GM12801 (cell line): ENCODE results near the gene DDX55.

Experiments used
- TF ChIP-seq, protein P1 (sequence below): IDR thresholded peaks from one replicate; pipeline ENCODE4 v1.5.1; 2011; ENCODE audit warnings: control low read depth; ENCODE audit not compliant: insufficient read length; ENCODE audit errors: extremely low read depth

DDX55 gene

DNA sequence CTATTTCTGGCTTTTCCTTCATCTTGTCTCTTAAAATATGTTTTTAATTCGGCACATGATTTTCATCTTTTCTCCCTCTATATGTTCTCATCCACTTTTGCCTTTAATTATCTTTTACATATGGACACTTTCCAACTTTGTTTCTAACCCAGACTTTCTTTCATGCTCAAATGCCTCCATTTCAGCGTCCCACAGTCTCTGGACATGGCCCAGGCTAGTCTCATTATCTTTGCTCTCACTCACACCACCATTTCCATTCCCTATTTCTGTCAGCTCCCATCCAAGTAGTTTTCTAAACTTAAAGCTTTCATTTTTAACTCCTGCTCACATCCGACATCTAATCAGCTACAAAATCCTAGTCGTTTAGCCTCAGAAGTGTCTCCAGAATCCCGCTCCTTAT, 46.5 kb downstream of the DDX55 start:
- TF ChIP-seq, protein P1, sequence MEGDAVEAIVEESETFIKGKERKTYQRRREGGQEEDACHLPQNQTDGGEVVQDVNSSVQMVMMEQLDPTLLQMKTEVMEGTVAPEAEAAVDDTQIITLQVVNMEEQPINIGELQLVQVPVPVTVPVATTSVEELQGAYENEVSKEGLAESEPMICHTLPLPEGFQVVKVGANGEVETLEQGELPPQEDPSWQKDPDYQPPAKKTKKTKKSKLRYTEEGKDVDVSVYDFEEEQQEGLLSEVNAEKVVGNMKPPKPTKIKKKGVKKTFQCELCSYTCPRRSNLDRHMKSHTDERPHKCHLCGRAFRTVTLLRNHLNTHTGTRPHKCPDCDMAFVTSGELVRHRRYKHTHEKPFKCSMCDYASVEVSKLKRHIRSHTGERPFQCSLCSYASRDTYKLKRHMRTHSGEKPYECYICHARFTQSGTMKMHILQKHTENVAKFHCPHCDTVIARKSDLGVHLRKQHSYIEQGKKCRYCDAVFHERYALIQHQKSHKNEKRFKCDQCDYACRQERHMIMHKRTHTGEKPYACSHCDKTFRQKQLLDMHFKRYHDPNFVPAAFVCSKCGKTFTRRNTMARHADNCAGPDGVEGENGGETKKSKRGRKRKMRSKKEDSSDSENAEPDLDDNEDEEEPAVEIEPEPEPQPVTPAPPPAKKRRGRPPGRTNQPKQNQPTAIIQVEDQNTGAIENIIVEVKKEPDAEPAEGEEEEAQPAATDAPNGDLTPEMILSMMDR, result no peak

DNA sequence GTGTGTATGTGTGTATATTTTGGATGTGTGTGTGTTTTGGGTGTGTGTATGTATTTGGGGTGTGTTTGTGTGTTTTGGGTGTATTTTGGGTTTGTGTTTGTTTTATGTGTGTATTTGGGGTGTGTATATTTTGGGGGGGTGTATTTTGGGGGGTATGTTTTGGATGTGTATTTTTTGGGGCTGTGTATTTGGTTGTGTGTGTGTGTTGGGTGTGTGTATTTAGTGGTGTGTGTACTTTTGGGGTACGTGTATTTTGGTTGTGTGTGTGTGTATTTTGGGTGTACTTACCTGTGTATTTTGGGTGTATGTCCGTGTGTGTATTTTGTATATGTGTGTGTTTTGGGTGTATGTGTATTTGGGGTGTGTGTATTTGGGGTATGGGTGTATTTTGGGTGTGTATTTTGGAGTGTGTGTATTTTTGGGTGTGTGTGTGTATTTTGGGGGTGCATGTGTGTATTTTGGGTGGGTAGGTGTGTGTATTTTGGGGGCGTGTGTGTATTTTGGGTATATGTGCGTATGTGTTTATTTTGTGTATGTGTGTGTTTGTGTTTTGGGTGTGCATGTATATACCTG, 52.3 kb downstream of the DDX55 start:
- TF ChIP-seq, protein P1, result no peak

DNA sequence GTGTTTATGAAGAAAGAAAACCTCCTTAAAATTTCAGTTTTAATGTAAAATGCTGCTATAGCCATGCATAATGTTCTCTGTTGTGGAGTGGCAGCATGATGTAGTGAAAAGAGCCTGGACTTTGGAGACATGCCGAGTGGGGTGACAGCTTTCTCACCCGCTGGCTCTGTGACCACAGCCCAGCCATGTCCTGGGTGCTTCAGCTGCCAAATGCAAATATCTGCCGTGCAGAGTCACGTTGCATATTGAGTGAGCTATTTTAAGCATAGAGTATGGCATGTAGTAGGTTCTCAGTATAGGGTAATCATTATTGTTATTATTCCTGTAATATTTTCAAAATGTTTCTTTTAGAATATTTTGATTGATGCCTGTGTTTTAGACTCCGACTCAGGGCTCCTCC, 53.5 kb downstream of the DDX55 start:
- TF ChIP-seq, protein P1, result no peak

DNA sequence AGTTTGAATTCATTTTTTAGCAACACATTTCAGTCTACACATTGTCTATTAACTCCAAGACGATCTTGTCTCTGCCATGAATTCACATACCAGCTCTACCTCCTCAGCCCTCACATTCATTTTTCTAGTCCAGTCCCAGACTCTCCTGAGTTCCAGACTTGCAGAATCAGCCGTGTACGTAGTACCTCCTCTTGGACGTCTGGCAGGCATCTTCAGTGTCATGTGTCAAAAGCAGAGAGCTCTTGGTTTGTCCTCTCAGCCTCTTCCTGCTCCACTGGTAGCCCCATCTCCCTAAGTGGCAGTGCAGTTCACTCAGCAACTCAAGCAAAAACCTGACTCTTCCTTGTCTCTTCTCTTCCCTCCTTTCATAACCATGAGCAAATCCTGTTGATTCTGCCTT, 54.5 kb downstream of the DDX55 start:
- TF ChIP-seq, protein P1, result no peak

DNA sequence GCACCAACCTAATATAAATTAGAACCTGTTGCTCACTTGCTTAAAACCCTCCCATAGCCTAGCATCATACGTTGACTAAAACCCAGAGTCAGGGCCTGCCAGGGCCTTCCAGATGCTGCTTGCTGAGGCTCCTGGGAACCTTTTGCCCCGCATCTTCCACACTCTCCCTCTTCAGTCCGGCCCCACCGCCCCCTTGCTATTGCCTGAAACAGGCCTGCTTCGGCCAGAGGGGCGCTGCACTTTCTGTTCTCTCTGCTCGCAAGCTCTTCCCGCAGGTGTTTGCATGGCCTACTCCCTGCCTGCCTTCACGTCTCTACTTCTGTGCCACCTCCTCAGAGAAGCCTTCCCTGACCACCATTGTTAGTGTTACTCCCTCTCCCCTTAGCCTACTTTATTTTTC, 55.3 kb downstream of the DDX55 start:
- TF ChIP-seq, protein P1, result no peak

DNA sequence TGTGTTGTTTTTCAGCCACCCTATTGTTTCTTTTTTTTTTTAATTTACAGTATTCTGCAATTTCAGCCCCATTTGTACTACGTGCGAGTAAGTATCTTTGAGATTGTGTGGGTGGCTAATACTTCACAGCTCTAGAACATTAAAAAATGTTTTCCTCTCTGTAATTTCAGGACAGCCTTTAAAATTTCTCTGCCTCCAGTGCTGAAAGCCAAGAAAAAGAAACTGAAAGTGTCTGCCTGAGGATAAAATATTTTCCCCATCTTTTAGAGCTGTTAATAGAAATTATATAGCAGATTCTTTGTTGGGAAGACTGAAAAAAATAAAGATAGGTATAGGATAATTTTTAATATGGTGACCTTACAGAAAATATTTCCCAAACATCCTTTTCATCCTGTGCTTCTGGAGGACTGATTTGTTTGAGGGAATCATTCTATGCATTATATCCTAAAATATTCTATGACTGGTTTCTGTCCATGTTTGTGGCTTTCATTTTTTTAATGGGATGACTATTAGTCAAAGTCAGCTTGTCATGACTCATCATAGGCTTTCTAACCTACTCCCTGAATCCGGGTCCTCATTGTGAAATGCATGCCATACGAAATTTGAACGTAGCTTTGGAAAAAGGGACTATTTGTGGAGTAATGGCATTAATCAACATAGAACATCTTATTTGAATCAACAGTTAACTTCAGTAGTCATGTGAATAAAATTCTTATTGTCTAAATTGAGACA, 58.3 kb downstream of the DDX55 start:
- TF ChIP-seq, protein P1, result no peak

DNA sequence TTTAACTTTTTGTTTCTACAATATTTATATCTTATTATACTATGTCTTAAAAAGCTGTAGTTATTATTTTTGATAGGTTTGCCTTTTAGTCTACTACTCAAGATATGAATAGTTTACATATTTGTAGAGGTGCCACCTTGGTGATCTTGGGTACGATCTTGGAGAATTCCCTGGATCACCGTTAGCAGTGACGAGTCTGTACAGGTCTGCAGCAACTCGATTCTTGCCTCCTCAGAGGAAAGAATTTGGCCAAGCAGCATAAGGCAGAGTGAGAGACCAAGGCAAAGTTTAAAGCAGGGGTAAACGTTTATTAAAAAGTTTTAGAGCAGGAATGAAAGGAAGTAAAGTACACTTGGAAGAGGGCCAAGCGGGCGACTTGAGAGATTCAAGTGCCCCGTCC, 65.9 kb downstream of the DDX55 start:
- TF ChIP-seq, protein P1, result no peak
